ENCODE measurements around the gene STRADA. TPM values are rescaled to one million over a fixed set of nuclear protein-coding genes. Genes with fewer than 3 reads are reported as not detected.

Gene STRADA
- total and polyA plus RNA-seq, 9 of the 15 experiments (the other 6 are each of a cell fraction or from before 2014, with no cell fraction given): 6.6 to 33.0 (median 20.5) TPM

DNA sequence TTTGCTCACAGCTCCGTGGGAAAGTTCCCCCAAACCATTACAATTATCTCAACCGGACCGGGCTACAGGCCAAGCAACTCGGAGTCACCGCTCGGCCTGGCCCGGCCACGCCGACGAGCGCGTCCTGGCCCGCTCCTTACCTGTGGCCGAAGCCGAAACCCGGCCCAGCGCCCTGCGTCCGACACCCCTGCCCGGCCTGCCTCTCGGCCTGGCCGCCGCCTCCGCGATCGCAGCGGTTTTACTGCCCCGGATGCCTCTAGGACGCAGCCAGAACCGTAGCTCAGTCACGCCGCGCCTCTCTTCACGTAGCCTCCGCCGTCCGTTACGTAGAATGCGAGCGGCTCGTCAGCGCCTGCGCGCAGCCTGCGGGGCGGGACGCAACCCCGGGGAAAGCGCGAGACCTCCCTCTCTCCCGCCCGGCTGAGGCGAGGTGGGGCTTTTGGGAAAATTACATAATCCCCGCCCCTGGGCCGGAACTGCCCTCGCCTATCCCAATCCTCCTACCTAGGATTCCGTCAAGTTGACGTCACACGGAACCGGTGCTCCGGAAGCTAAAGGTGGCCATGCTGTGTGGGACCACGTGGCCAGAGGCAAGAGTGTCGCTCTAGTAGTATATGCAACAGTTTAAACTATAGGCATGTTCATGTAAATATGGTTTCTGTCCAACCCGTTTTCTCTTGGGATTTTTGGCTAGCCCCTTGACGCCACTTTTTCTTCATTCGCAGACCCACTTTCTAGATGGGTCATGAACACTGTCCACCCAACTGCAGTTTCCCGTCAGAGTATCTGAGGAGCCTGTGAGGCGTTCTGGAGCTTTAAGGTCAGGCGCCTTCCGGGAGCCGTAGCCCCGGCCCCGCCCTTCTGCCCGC is 31.9 kb upstream of the STRADA start, which contains the start of gene CCDC47 (continued):
- TF ChIP-seq, protein P1, sequence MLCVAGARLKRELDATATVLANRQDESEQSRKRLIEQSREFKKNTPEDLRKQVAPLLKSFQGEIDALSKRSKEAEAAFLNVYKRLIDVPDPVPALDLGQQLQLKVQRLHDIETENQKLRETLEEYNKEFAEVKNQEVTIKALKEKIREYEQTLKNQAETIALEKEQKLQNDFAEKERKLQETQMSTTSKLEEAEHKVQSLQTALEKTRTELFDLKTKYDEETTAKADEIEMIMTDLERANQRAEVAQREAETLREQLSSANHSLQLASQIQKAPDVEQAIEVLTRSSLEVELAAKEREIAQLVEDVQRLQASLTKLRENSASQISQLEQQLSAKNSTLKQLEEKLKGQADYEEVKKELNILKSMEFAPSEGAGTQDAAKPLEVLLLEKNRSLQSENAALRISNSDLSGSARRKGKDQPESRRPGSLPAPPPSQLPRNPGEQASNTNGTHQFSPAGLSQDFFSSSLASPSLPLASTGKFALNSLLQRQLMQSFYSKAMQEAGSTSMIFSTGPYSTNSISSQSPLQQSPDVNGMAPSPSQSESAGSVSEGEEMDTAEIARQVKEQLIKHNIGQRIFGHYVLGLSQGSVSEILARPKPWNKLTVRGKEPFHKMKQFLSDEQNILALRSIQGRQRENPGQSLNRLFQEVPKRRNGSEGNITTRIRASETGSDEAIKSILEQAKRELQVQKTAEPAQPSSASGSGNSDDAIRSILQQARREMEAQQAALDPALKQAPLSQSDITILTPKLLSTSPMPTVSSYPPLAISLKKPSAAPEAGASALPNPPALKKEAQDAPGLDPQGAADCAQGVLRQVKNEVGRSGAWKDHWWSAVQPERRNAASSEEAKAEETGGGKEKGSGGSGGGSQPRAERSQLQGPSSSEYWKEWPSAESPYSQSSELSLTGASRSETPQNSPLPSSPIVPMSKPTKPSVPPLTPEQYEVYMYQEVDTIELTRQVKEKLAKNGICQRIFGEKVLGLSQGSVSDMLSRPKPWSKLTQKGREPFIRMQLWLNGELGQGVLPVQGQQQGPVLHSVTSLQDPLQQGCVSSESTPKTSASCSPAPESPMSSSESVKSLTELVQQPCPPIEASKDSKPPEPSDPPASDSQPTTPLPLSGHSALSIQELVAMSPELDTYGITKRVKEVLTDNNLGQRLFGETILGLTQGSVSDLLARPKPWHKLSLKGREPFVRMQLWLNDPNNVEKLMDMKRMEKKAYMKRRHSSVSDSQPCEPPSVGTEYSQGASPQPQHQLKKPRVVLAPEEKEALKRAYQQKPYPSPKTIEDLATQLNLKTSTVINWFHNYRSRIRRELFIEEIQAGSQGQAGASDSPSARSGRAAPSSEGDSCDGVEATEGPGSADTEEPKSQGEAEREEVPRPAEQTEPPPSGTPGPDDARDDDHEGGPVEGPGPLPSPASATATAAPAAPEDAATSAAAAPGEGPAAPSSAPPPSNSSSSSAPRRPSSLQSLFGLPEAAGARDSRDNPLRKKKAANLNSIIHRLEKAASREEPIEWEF (CRISPR knock-in tag; IDR thresholded peaks at IDR 0.05): no peak
- TF ChIP-seq, protein P2, sequence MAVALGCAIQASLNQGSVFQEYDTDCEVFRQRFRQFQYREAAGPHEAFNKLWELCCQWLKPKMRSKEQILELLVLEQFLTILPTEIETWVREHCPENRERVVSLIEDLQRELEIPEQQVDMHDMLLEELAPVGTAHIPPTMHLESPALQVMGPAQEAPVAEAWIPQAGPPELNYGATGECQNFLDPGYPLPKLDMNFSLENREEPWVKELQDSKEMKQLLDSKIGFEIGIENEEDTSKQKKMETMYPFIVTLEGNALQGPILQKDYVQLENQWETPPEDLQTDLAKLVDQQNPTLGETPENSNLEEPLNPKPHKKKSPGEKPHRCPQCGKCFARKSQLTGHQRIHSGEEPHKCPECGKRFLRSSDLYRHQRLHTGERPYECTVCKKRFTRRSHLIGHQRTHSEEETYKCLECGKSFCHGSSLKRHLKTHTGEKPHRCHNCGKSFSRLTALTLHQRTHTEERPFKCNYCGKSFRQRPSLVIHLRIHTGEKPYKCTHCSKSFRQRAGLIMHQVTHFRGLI (CRISPR knock-in tag; IDR thresholded peaks at IDR 0.05): no peak
- TF ChIP-seq SETDB1 (IDR thresholded peaks at IDR 0.05; ENCODE audit: low read length): no peak
- no peak for TF ChIP-seq EZH2 (IDR thresholded peaks at IDR 0.05; ENCODE audit: borderline replicate concordance, low read depth, low read length)
- TF ChIP-seq HOXB6 (CRISPR knock-in tag; IDR thresholded peaks at IDR 0.05; ENCODE audit: borderline replicate concordance): no peak
- TF ChIP-seq RBM25 (IDR thresholded peaks at IDR 0.05; ENCODE audit: low read depth, low read length, severe bottlenecking): no peak
- no peak for TF ChIP-seq ZC3H8 (IDR thresholded peaks at IDR 0.05)
- TF ChIP-seq PREB (CRISPR knock-in tag; IDR thresholded peaks at IDR 0.05): no peak
- TF ChIP-seq CBFA2T3 (IDR thresholded peaks at IDR 0.05): no peak
- TF ChIP-seq ZNF584 (CRISPR knock-in tag; IDR thresholded peaks at IDR 0.05; ENCODE audit: low read depth): peak; percentile 56; the same call in 1 of the 2 replicates
- peak; percentile 95 for TF ChIP-seq THAP12 (CRISPR knock-in tag; IDR thresholded peaks at IDR 0.05)
- TF ChIP-seq PRDM10 (IDR thresholded peaks at IDR 0.05; ENCODE audit: partially characterized antibody): no peak

All from K562 (cell line).